Tibial artery (tissue), 4 donors: ENCODE results near the gene SERPINE1.

ENCODE experiments used
- DNase-seq, 2 donors: peaks; one replicate each; pipeline ENCODE4 v3.0.0-alpha.2; 2019
- H3K27ac ChIP-seq, 2 donors: fragments of 200-600 bp; sonication (generic) in 1 of 2; 1 replicate in 1 of 2; 2 replicates in 1 of 2; pipeline ENCODE4 v1.5.1; 2018 to 2019; ENCODE audit warnings: mild to moderate bottlenecking in 1 of 2
- H3K27me3 ChIP-seq, 2 donors: fragments of 200-600 bp; sonication (generic) in 1 of 2; one replicate each; pipeline versions ENCODE4 v1.5.1 to v1.6.0; 2016 to 2019
- H3K36me3 ChIP-seq, 3 donors: fragments of 200-600 bp; sonication (generic) in 2 of 3; one replicate each; pipeline ENCODE4 v1.5.1; 2016 to 2019; ENCODE audit warnings: mild to moderate bottlenecking in 2 of 3
- H3K4me1 ChIP-seq, 4 donors: fragments of 200-600 bp; sonication (generic) in 2 of 4; 1 replicate in 3 of 4; 2 replicates in 1 of 4; pipeline ENCODE4 v1.5.1; 2016 to 2019
- H3K4me3 ChIP-seq, 2 donors: fragments of 200-600 bp; sonication (generic) in 1 of 2; 1 replicate in 1 of 2; 2 replicates in 1 of 2; pipeline ENCODE4 v1.5.1; 2018 to 2019; ENCODE audit warnings: mild to moderate bottlenecking in 2 of 2
- H3K9me3 ChIP-seq, 3 donors: fragments of 200-600 bp; sonication (generic) in 1 of 3; one replicate each; pipeline ENCODE4 v1.5.1; 2016 to 2019
- intact Hi-C: fragments of 100-400 bp; cut with DNase I; formaldehyde crosslinking; loops from one replicate; pipeline ENCODE4 v1.15.0; 2023; ENCODE audit warnings: low total_unique reads
- TF ChIP-seq, protein P1 (sequence below), 2 experiments: fragments of 200-600 bp in 1 of 2; fragments of 450-650 bp in 1 of 2; IDR thresholded peaks; one replicate each; pipeline ENCODE4 v1.5.1; 2017 to 2019; ENCODE audit warnings: antibody characterized with exemption in 2 of 2, mild to moderate bottlenecking in 1 of 2, moderate library complexity in 1 of 2

Gene SERPINE1

DNA sequence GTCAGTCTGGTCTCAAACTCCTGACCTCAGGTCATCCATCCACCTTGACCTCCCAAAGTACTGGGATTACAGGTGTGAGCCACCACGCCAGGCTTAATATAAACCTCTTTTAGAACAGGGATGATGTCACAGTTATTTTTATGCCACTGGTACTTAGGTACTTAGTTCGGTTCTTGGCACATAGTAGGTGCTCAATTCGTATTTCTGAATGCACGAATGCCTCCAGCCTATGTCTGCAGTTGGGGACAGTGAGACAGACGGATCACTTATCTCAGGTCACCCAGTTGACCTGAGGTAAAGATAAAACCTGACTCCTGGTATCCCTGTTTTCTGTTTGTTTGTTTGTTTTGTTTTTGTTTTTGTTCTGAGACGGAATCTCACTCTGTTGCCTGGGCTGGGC, 59.3 kb downstream of the SERPINE1 start:
- no peaks in the 10 kb centered on the region for H3K4me1 ChIP-seq
- no peaks in the 10 kb centered on the region for H3K36me3 ChIP-seq
- no peaks in the 10 kb centered on the region for H3K9me3 ChIP-seq
- TF ChIP-seq, protein P1, sequence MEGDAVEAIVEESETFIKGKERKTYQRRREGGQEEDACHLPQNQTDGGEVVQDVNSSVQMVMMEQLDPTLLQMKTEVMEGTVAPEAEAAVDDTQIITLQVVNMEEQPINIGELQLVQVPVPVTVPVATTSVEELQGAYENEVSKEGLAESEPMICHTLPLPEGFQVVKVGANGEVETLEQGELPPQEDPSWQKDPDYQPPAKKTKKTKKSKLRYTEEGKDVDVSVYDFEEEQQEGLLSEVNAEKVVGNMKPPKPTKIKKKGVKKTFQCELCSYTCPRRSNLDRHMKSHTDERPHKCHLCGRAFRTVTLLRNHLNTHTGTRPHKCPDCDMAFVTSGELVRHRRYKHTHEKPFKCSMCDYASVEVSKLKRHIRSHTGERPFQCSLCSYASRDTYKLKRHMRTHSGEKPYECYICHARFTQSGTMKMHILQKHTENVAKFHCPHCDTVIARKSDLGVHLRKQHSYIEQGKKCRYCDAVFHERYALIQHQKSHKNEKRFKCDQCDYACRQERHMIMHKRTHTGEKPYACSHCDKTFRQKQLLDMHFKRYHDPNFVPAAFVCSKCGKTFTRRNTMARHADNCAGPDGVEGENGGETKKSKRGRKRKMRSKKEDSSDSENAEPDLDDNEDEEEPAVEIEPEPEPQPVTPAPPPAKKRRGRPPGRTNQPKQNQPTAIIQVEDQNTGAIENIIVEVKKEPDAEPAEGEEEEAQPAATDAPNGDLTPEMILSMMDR (IDR thresholded peaks at IDR 0.05): no peak
- no peak overlapping the region for H3K27ac ChIP-seq
- H3K27me3 ChIP-seq: peaks cover 0 to 36% of the 10 kb centered on the region in 2 donors
- no peak for DNase-seq
- H3K4me3 ChIP-seq: no peak overlapping the region
- intact Hi-C loops: no loop called here

- Histone ChIP-seq H3K4me1 (no peaks in the 10 kb centered on the region), H3K4me3 (no peak overlapping the region), H3K36me3 (no peaks in the 10 kb centered on the region), H3K27ac (no peak overlapping the region), H3K27me3 (peaks cover 0 to 30% of the 10 kb centered on the region in 2 donors), H3K9me3 (no peaks in the 10 kb centered on the region)
- DNase-seq: no peak
- intact Hi-C loops: no loop called here
- TF ChIP-seq, protein P1 (IDR thresholded peaks at IDR 0.05): no peak
These were observed 60.0 kb downstream of the SERPINE1 start for GRCh38 chr7:101186844-101187428.
